WTC11 (cell line): Measurements from ENCODE around the gene KANSL3. TPM values are rescaled to one million over a fixed set of nuclear protein-coding genes. Genes with fewer than 3 reads are reported as not detected.

Source experiments
- ATAC-seq: fragments of 200-7000 bp; cut with Tn5 transposase; 2 replicates; pipeline ENCODE4 v1.10.0; 2021; ENCODE audit warnings: mild to moderate bottlenecking, moderate library complexity
- CTCF ChIA-PET: fragments of 300-600 bp; sonication (Branson Sonifier 250); formaldehyde crosslinking; loops from one replicate; lab custom pipeline; 2021; ENCODE audit warnings: antibody characterized with exemption; lab: Charles Lee
- POLR2A ChIA-PET: fragments of 350-600 bp; sonication (Branson Sonifier 250); formaldehyde crosslinking; loops from one replicate; lab custom pipeline; 2021; ENCODE audit warnings: antibody characterized with exemption; lab: Charles Lee
- DNase-seq: peaks from one replicate; pipeline ENCODE4 v3.0.0; 2021; ENCODE audit warnings: low spot score
- H3K27ac Mint-ChIP-seq: 2 replicates; pipeline ENCODE4 v1.8.0; 2021; ENCODE audit warnings: mixed read lengths
- H3K27me3 Mint-ChIP-seq: 2 replicates; pipeline ENCODE4 v1.8.0; 2021; ENCODE audit warnings: low read depth, mild to moderate bottlenecking, moderate library complexity, mixed read lengths
- H3K36me3 Mint-ChIP-seq: 2 replicates; pipeline ENCODE4 v1.8.0; 2021; ENCODE audit warnings: mixed read lengths
- H3K4me1 Mint-ChIP-seq: 2 replicates; pipeline ENCODE4 v1.8.0; 2022; ENCODE audit warnings: mixed read lengths
- H3K4me3 Mint-ChIP-seq: 2 replicates; pipeline ENCODE4 v1.8.0; 2021; ENCODE audit warnings: mild to moderate bottlenecking, moderate library complexity, mixed read lengths
- H3K9me3 Mint-ChIP-seq: 2 replicates; pipeline ENCODE4 v1.8.0; 2021; ENCODE audit warnings: mixed read lengths
- ATF2 ChIP-seq: sonication (generic); formaldehyde crosslinking; IDR thresholded peaks from 2 replicates; pipeline ENCODE4 v1.8.1; 2022; ENCODE audit warnings: low read depth, missing genetic modification reagents, borderline replicate concordance
- CREM ChIP-seq: sonication (generic); formaldehyde crosslinking; IDR thresholded peaks from 2 replicates; pipeline ENCODE4 v1.8.1; 2022; ENCODE audit warnings: mild to moderate bottlenecking, missing genetic modification reagents, moderate library complexity
- E2F4 ChIP-seq: sonication (generic); formaldehyde crosslinking; IDR thresholded peaks from 2 replicates; pipeline ENCODE4 v1.8.1; 2022; ENCODE audit warnings: low read depth, mild to moderate bottlenecking, moderate library complexity, missing genetic modification reagents, borderline replicate concordance
- ELF4 ChIP-seq: sonication (generic); formaldehyde crosslinking; IDR thresholded peaks from 2 replicates; pipeline ENCODE4 v1.8.1; 2022; ENCODE audit warnings: low read depth, mild to moderate bottlenecking, moderate library complexity, missing genetic modification reagents
- ETV6 ChIP-seq: sonication (generic); formaldehyde crosslinking; IDR thresholded peaks from 2 replicates; pipeline ENCODE4 v1.8.1; 2022; ENCODE audit warnings: mild to moderate bottlenecking, missing genetic modification reagents
- FOXP1 ChIP-seq: sonication (generic); formaldehyde crosslinking; IDR thresholded peaks from 2 replicates; pipeline ENCODE4 v1.8.0; 2022; ENCODE audit warnings: missing genetic modification reagents, mild to moderate bottlenecking, moderate library complexity, borderline replicate concordance
- HMGA2 ChIP-seq: fragments of 250-450 bp; sonication (Bioruptor Pico); IDR thresholded peaks from 2 replicates; pipeline ENCODE4 v1.4.0; 2021; ENCODE audit warnings: mild to moderate bottlenecking, moderate library complexity
- KAT7 ChIP-seq: sonication (generic); formaldehyde crosslinking; IDR thresholded peaks from 2 replicates; pipeline ENCODE4 v1.8.1; 2023; ENCODE audit warnings: missing genetic modification reagents, mild to moderate bottlenecking, borderline replicate concordance
- PRRX2 ChIP-seq: fragments of 250-450 bp; sonication (Bioruptor Pico); IDR thresholded peaks from 2 replicates; pipeline ENCODE4 v1.8.0; 2021; ENCODE audit warnings: mild to moderate bottlenecking
- RORB ChIP-seq: fragments of 250-450 bp; sonication (Bioruptor Pico); IDR thresholded peaks from 2 replicates; pipeline ENCODE4 v1.9.0; 2021; ENCODE audit warnings: mild to moderate bottlenecking
- SMAD3 ChIP-seq: sonication (generic); formaldehyde crosslinking; IDR thresholded peaks from 2 replicates; pipeline ENCODE4 v1.8.0; 2022; ENCODE audit warnings: missing genetic modification reagents, mild to moderate bottlenecking, borderline replicate concordance
- SOX15 ChIP-seq: fragments of 250-450 bp; sonication (Bioruptor Pico); IDR thresholded peaks from 2 replicates; pipeline ENCODE4 v1.9.0; 2021; ENCODE audit warnings: mild to moderate bottlenecking
- STAT6 ChIP-seq: sonication (generic); formaldehyde crosslinking; conservative IDR thresholded peaks from 2 replicates; pipeline ENCODE4 v1.8.1; 2023; ENCODE audit warnings: mild to moderate bottlenecking, low read depth, missing genetic modification reagents, moderate library complexity
- TP53 ChIP-seq: sonication (generic); formaldehyde crosslinking; IDR thresholded peaks from 2 replicates; pipeline ENCODE4 v1.8.1; 2023; ENCODE audit warnings: mild to moderate bottlenecking, missing genetic modification reagents
- ZBTB21 ChIP-seq: sonication (generic); formaldehyde crosslinking; IDR thresholded peaks from 2 replicates; pipeline ENCODE4 v1.8.1; 2023; ENCODE audit warnings: mild to moderate bottlenecking, missing genetic modification reagents, borderline replicate concordance
- ZBTB43 ChIP-seq: sonication (generic); formaldehyde crosslinking; IDR thresholded peaks from 2 replicates; pipeline ENCODE4 v1.8.1; 2023; ENCODE audit warnings: mild to moderate bottlenecking, missing genetic modification reagents
- ZNF121 ChIP-seq: sonication (generic); formaldehyde crosslinking; IDR thresholded peaks from 2 replicates; pipeline ENCODE4 v1.8.0; 2023; ENCODE audit warnings: missing genetic modification reagents
- ZNF416 ChIP-seq: fragments of 250-450 bp; sonication (Bioruptor Pico); IDR thresholded peaks from 2 replicates; pipeline ENCODE4 v1.9.0; 2021; ENCODE audit warnings: mild to moderate bottlenecking, inconsistent platforms
- ZNF423 ChIP-seq: fragments of 250-450 bp; sonication (Bioruptor Pico); IDR thresholded peaks from 2 replicates; pipeline ENCODE4 v2.1.2; 2022; ENCODE audit warnings: mild to moderate bottlenecking, moderate library complexity
- total RNA-seq: library from RNA; stranded (reverse); gene quantifications from 3 replicates; pipeline ENCODE4 v1.2.3, GENCODE V29; 2021
- TF ChIP-seq, protein P1 (sequence below): sonication (generic); formaldehyde crosslinking; IDR thresholded peaks from 2 replicates; pipeline ENCODE4 v1.8.1; 2022; ENCODE audit warnings: mild to moderate bottlenecking, missing genetic modification reagents, moderate library complexity, borderline replicate concordance
- TF ChIP-seq, protein P2 (sequence below): fragments of 200-600 bp; IDR thresholded peaks from 2 replicates; pipeline ENCODE4 v1.8.0; 2022; ENCODE audit warnings: antibody characterized with exemption

Gene KANSL3
- total RNA-seq, 1 experiment from 2014 or later, result 32.5 TPM

DNA sequence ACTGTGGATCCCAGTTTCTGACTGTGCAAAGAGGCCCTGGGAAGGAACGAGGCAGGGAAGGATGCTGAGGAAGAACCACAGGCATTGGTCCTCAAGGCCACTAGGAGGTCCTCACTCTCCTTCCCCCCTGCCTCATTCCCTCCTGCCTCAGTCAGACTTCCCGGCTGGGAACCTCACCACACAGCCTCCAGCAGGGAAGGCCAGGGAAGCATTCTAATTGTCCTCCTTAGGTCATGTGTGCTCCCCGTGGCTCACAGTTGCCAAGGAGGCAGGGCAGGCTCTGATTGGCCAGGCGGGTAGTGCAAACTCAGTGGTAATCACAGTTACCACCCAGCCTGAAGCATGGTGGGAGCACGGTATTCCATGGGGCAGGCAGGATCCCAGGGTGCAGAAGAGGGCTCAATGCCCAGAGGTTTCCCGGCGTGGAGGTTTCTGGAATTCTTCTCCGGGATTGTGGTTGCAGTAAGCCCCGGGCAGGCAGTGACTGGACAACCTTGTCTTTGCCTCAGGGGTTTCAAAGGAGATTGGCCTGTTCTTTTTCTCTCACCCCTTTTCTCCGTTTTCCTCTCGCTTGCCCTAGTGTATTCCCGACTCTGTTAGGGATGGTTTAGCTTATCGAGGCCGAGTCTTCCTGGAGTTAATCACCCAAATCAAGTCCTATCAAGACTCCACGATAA is 31.6 kb upstream of the KANSL3 start:
- ATAC-seq, result peak; percentile 28; the same call in 1 of the 2 replicates
- no peaks in the 10 kb centered on the region for H3K36me3 Mint-ChIP-seq

GRCh38 chr2:96668771-96669170 is 30.7 kb upstream of the KANSL3 start:
- ChIA-PET CTCF (interaction anchor here (0.7 to 1.1 kb wide), 2 partner anchors 9 to 94 kb away, joined by 3 to 4 read pairs; no protein-coding TSS in a partner anchor), POLR2A (no interaction called here)
- H3K9me3 Mint-ChIP-seq, result peaks cover 13% of the 10 kb centered on the region
- H3K4me1 Mint-ChIP-seq, result peaks cover 3% of the 10 kb centered on the region; the same call in 1 of the 2 replicates
- H3K36me3 Mint-ChIP-seq, result peaks cover 4% of the 10 kb centered on the region
- no peak overlapping the region for H3K27ac Mint-ChIP-seq
- H3K27me3 Mint-ChIP-seq, result no peaks in the 10 kb centered on the region
- ATAC-seq, result no peak; the same call in 1 of the 2 replicates
- DNase-seq, result no peak
- H3K4me3 Mint-ChIP-seq, result no peak overlapping the region
- TF ChIP-seq ZNF121 (no peak), PRRX2 (no peak), ELF4 (CRISPR knock-in tag) (no peak), ATF2 (no peak), ZBTB43 (CRISPR knock-in tag) (no peak), FOXP1 (CRISPR knock-in tag) (no peak), ETV6 (no peak)
- TF ChIP-seq, protein P1, sequence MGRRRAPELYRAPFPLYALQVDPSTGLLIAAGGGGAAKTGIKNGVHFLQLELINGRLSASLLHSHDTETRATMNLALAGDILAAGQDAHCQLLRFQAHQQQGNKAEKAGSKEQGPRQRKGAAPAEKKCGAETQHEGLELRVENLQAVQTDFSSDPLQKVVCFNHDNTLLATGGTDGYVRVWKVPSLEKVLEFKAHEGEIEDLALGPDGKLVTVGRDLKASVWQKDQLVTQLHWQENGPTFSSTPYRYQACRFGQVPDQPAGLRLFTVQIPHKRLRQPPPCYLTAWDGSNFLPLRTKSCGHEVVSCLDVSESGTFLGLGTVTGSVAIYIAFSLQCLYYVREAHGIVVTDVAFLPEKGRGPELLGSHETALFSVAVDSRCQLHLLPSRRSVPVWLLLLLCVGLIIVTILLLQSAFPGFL, result no peak

More for the DNA sequence above, 31.6 kb upstream of the KANSL3 start:
- Mint-ChIP-seq H3K9me3 (peaks cover 4% of the 10 kb centered on the region), H3K27me3 (no peaks in the 10 kb centered on the region), H3K27ac (no peak overlapping the region), H3K4me3 (no peak overlapping the region), H3K4me1 (peaks cover 3% of the 10 kb centered on the region; the same call in 1 of the 2 replicates)
- no peak for DNase-seq
- ChIA-PET POLR2A (no interaction called here), CTCF (no interaction called here)
- TF ChIP-seq SMAD3 (CRISPR knock-in tag) (no peak), TP53 (no peak), ZNF423 (CRISPR knock-in tag) (no peak), HMGA2 (CRISPR knock-in tag) (no peak), KAT7 (no peak), ZBTB21 (CRISPR knock-in tag) (no peak), STAT6 (no peak), RORB (CRISPR knock-in tag) (no peak), E2F4 (no peak), SOX15 (CRISPR knock-in tag) (no peak), ZNF416 (CRISPR knock-in tag) (no peak), CREM (no peak), ATF2 (no peak)
- TF ChIP-seq, protein P2, sequence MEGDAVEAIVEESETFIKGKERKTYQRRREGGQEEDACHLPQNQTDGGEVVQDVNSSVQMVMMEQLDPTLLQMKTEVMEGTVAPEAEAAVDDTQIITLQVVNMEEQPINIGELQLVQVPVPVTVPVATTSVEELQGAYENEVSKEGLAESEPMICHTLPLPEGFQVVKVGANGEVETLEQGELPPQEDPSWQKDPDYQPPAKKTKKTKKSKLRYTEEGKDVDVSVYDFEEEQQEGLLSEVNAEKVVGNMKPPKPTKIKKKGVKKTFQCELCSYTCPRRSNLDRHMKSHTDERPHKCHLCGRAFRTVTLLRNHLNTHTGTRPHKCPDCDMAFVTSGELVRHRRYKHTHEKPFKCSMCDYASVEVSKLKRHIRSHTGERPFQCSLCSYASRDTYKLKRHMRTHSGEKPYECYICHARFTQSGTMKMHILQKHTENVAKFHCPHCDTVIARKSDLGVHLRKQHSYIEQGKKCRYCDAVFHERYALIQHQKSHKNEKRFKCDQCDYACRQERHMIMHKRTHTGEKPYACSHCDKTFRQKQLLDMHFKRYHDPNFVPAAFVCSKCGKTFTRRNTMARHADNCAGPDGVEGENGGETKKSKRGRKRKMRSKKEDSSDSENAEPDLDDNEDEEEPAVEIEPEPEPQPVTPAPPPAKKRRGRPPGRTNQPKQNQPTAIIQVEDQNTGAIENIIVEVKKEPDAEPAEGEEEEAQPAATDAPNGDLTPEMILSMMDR, result no peak
